Endothelial cell of umbilical vein (primary cell): ENCODE measurements around the gene CACNA2D3. TPM values are rescaled to one million over a fixed set of nuclear protein-coding genes. Genes with fewer than 3 reads are reported as not detected.
"Not testable (repeated sequence)": the region's sequence is repeated elsewhere in the genome, so short reads cannot be mapped to it uniquely, and the experiment has no call there.

Source experiments
- BruUV-seq: library from RNA; stranded (reverse); fragments of 400-500 nt; replicated peaks from 2 replicates; lab custom pipeline; 2021; lab: Mats Ljungman, UMichigan
- CTCF ChIA-PET: fragments of 300-600, 350-600 bp; sonication (Branson Sonifier 250); formaldehyde crosslinking; loops from one replicate; lab custom pipeline; 2021; ENCODE audit warnings: antibody characterized with exemption, inconsistent platforms; lab: Charles Lee
- POLR2A ChIA-PET: fragments of 300-600, 350-600 bp; sonication (Branson Sonifier 250); formaldehyde crosslinking; loops from one replicate; lab custom pipeline; 2021; ENCODE audit warnings: antibody characterized with exemption, inconsistent platforms; lab: Charles Lee
- DNase-seq: peaks from one replicate; pipeline ENCODE4 v3.0.0-alpha.2; 2011; ENCODE audit warnings: low read depth, low spot score
- FAIRE-seq: peaks from 2 replicates; lab custom pipeline; 2011; peaks lifted over from hg19 to GRCh38; lab: Jason Lieb, UNC
- H2AFZ ChIP-seq: 2 replicates; pipeline ENCODE4 v1.6.0; 2012; ENCODE audit warnings: low read depth, low read length, control low read depth, inconsistent platforms
- H3K27ac ChIP-seq: 2 replicates; pipeline ENCODE4 v1.5.1; 2011; ENCODE audit warnings: low read depth, mild to moderate bottlenecking, control low read depth, low read length, moderate library complexity; ENCODE audit not compliant: insufficient read depth
- H3K27me3 ChIP-seq, 2 experiments: 2 replicates each; pipeline versions ENCODE4 v1.6.0 to v1.6.1; 2011; ENCODE audit warnings: low read length in 2 of 2, mixed read lengths in 1 of 2; ENCODE audit not compliant: control insufficient read depth in 2 of 2, insufficient read depth in 2 of 2
- H3K36me3 ChIP-seq, 2 experiments: 2 replicates in 1 of 2; 3 replicates in 1 of 2; pipeline ENCODE4 v1.5.1; 2011; ENCODE audit warnings: low read length in 2 of 2, mild to moderate bottlenecking in 1 of 2, moderate library complexity in 1 of 2; ENCODE audit not compliant: control insufficient read depth in 2 of 2, insufficient read depth in 2 of 2; ENCODE audit errors: extremely low read depth in 1 of 2
- H3K4me1 ChIP-seq: 3 replicates; pipeline ENCODE4 v1.5.1; 2011; ENCODE audit warnings: mild to moderate bottlenecking, low read length; ENCODE audit not compliant: control insufficient read depth, insufficient read depth; ENCODE audit errors: extremely low read depth
- H3K4me2 ChIP-seq: 2 replicates; pipeline ENCODE4 v1.6.1; 2011; ENCODE audit warnings: low read length, control low read depth, mixed read lengths; ENCODE audit not compliant: insufficient read depth
- H3K4me3 ChIP-seq, 3 experiments: fragments of 200-600 bp in 1 of 3; sonication (generic), shearing (Covaris generic) in 1 of 3; replicated peaks in 1 of 3; 2 replicates each; pipeline ENCODE4 v1.5.1; 2011 to 2016; ENCODE audit warnings: control low read depth in 3 of 3, low read length in 3 of 3, mild to moderate bottlenecking in 2 of 3, inconsistent platforms in 1 of 3, low read depth in 1 of 3, moderate library complexity in 1 of 3; ENCODE audit not compliant: insufficient read depth in 1 of 3
- H3K79me2 ChIP-seq: 2 replicates; pipeline ENCODE4 v1.6.0; 2012; ENCODE audit warnings: low read length, inconsistent platforms; ENCODE audit not compliant: control insufficient read depth, insufficient read depth
- H3K9ac ChIP-seq: replicated peaks from 2 replicates; pipeline ENCODE3; 2011; ENCODE audit warnings: low read length, control low read depth; ENCODE audit not compliant: insufficient read depth; ENCODE audit errors: extremely low read depth
- H3K9me1 ChIP-seq: replicated peaks from 3 replicates; pipeline ENCODE4 v1.6.0; 2011; ENCODE audit warnings: mild to moderate bottlenecking, low read length; ENCODE audit not compliant: control insufficient read depth, insufficient read depth; ENCODE audit errors: extremely low read depth
- H3K9me3 ChIP-seq: replicated peaks from 2 replicates; pipeline ENCODE4 v1.5.1; 2012; ENCODE audit warnings: low read length, inconsistent platforms; ENCODE audit not compliant: control insufficient read depth, insufficient read depth
- H4K20me1 ChIP-seq: replicated peaks from 2 replicates; pipeline ENCODE3; 2011; ENCODE audit warnings: mild to moderate bottlenecking, low read length; ENCODE audit not compliant: control insufficient read depth, insufficient read depth; ENCODE audit errors: extremely low read depth
- CTCF ChIP-seq, 2 donors: IDR thresholded peaks; 1 replicate in 1 of 2; 2 replicates in 1 of 2; pipeline ENCODE4 v1.5.1; 2011; ENCODE audit warnings: low read length in 2 of 2, mild to moderate bottlenecking in 2 of 2, moderate library complexity in 2 of 2, control low read depth in 1 of 2, inconsistent platforms in 1 of 2, low read depth in 1 of 2; ENCODE audit not compliant: insufficient read depth in 1 of 2; ENCODE audit errors: extremely low read depth in 1 of 2
- EZH2 ChIP-seq: IDR thresholded peaks from 2 replicates; pipeline ENCODE4 v1.6.1; 2012; ENCODE audit warnings: borderline replicate concordance, low read depth, mild to moderate bottlenecking, moderate library complexity, low read length, inconsistent platforms; ENCODE audit not compliant: severe bottlenecking
- FOS ChIP-seq: IDR thresholded peaks from 2 replicates; pipeline ENCODE4 v1.6.1; 2011; ENCODE audit warnings: mild to moderate bottlenecking, low read length, moderate library complexity, borderline replicate concordance; ENCODE audit not compliant: insufficient read depth
- GATA2 ChIP-seq: IDR thresholded peaks from 2 replicates; pipeline ENCODE4 v1.7.0; 2011; ENCODE audit warnings: low read depth, mild to moderate bottlenecking, moderate library complexity, mixed read lengths, low read length; ENCODE audit not compliant: insufficient read length, insufficient read depth
- JUN ChIP-seq: IDR thresholded peaks from 2 replicates; pipeline ENCODE4 v1.6.1; 2011; ENCODE audit warnings: borderline replicate concordance, low read depth; ENCODE audit not compliant: insufficient read length, insufficient read depth
- MYC ChIP-seq: IDR thresholded peaks from one replicate; pipeline ENCODE4 v1.6.1; 2011; ENCODE audit warnings: mild to moderate bottlenecking, low read depth, low read length
- POLR2A ChIP-seq: IDR thresholded peaks from 2 replicates; pipeline ENCODE4 v1.6.1; 2012; ENCODE audit warnings: low read depth, mild to moderate bottlenecking, control low read depth, low read length
- POLR2AphosphoS5 ChIP-seq: IDR thresholded peaks from 2 replicates; pipeline ENCODE4 v1.6.1; 2012; ENCODE audit warnings: low read depth, mild to moderate bottlenecking, control low read depth, low read length, moderate library complexity; ENCODE audit not compliant: insufficient read depth
- dilution Hi-C: fragments of 300-500 bp; cut with MboI; formaldehyde crosslinking; loops from one replicate; pipeline ENCODE4 v1.15.0; 2019; ENCODE audit warnings: low sequenced_read_pairs; ENCODE audit not compliant: extremely low pct_ligation_motif_present
- intact Hi-C: fragments of 100-400 bp; cut with micrococcal nuclease; formaldehyde crosslinking; loops from one replicate; pipeline ENCODE4 v1.10.0; 2022
- polyA plus RNA-seq, 4 experiments: library from polyadenylated mRNA; depleted of rRNA in 3 of 4; stranded (reverse) in 3 of 4; unstranded in 1 of 4; fragments of >200 nt; gene quantifications; 2 replicates each; pipeline versions ENCODE4 v1.2.1 to v1.2.3, GENCODE V29; 2011 to 2012; ENCODE audit warnings: missing spikeins in 1 of 4
- total RNA-seq: library from RNA; stranded (reverse); gene quantifications from 2 replicates; pipeline ENCODE4 v1.2.3, GENCODE V29; 2021
- TF ChIP-seq, protein P1 (sequence below): IDR thresholded peaks from 2 replicates; pipeline ENCODE4 v1.6.1; 2011; ENCODE audit not compliant: insufficient read depth, insufficient read length

CACNA2D3 gene
- total and polyA plus RNA-seq, 2 donors (not counting 3 experiments of a cell fraction or from before 2014, with no cell fraction given) = not detected

GRCh38 chr3:54099381-54099780 is 23.0 kb upstream of the CACNA2D3 start:
- FAIRE-seq = no peak
- DNase-seq = no peak
- H3K79me2 ChIP-seq = no peaks in the 10 kb centered on the region
- no peaks in the 10 kb centered on the region for H4K20me1 ChIP-seq
- dilution Hi-C loops = no loop called here
- no peaks in the 10 kb centered on the region for H3K27me3 ChIP-seq
- ChIA-PET CTCF (no interaction called here), POLR2A (no interaction called here)
- H3K4me1 ChIP-seq = no peaks in the 10 kb centered on the region
- TF ChIP-seq MYC = no peak
- H2AFZ ChIP-seq = no peak overlapping the region
- intact Hi-C loops = no loop called here
- no peak overlapping the region for H3K9ac ChIP-seq
- H3K9me1 ChIP-seq = no peaks in the 10 kb centered on the region
- H3K27ac ChIP-seq = no peak overlapping the region
- BruUV-seq = no TSS peak
- no peaks in the 10 kb centered on the region for H3K36me3 ChIP-seq
- no peak overlapping the region for H3K4me3 ChIP-seq
- no peak overlapping the region for H3K4me2 ChIP-seq
- H3K9me3 ChIP-seq = no peaks in the 10 kb centered on the region

DNA sequence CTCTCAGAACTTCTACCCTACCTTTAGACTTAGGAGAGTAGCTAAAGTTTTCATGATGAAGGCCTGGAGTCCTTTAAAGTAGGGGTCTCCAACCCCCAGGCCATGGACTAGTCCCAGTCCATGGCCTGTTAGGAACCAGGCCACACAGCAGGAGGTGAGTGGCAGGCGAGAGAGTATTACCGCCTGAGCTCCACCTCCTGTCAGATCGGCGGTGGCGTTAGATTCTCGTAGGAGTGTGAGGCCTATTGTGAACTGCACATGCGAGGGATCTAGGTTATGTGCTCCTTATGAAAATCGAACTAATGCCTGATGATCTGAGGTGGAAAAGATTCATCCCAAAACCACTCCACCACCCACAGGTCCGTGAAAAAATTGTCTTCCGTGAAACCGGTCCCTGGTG is 18.3 kb upstream of the CACNA2D3 start:
- FAIRE-seq (no peak), DNase-seq (no peak)
- Histone ChIP-seq H3K9ac (no peak overlapping the region), H4K20me1 (no peaks in the 10 kb centered on the region), H3K4me2 (no peak overlapping the region), H3K27me3 (no peaks in the 10 kb centered on the region), H3K9me3 (no peaks in the 10 kb centered on the region), H3K36me3 (no peaks in the 10 kb centered on the region), H3K4me1 (no peaks in the 10 kb centered on the region), H3K9me1 (no peaks in the 10 kb centered on the region), H2AFZ (no peak overlapping the region), H3K4me3 (no peak overlapping the region), H3K27ac (no peak overlapping the region), H3K79me2 (no peaks in the 10 kb centered on the region)
- POLR2A ChIA-PET = no interaction called here
- no TSS peak for BruUV-seq
- intact Hi-C loops = no loop called here
- TF ChIP-seq GATA2 (no peak), JUN (no peak), POLR2AphosphoS5 (no peak), POLR2A (no peak), EZH2 (no peak), FOS (no peak), CTCF (IDR thresholded peaks at IDR 0.05; ENCODE audit: extremely low read depth in 1 of 2, insufficient read depth in 1 of 2, low read depth in 1 of 2, low read length in 2 of 2) (no peak), MYC (no peak)
- TF ChIP-seq, protein P1, sequence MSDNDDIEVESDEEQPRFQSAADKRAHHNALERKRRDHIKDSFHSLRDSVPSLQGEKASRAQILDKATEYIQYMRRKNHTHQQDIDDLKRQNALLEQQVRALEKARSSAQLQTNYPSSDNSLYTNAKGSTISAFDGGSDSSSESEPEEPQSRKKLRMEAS = no peak
- dilution Hi-C loops = no loop called here
- CTCF ChIA-PET = no interaction called here

DNA sequence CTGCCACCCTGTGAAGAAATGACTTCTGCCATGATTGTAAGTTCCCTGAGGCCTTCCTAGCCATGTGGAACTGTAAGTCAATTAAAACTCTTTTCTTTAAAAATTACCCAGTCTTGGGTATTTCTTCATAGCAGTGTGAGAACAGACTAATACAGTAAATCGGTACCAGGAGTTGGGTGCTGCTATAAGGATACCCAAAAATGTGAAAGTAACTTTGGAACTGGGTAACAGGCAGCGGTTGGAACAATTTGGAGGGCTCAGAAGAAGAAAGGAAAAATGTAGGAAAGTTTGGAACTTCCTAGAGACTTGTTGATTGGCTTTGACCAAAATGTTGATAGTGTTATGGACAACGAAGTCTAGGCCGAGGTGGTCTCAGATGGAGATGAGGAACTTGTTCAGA is 6.2 kb upstream of the CACNA2D3 start:
- CTCF ChIA-PET, H3K36me3 ChIP-seq, H3K4me1 ChIP-seq, H3K4me2 ChIP-seq, H4K20me1 ChIP-seq, H3K9me3 ChIP-seq, dilution Hi-C loops, H3K9ac ChIP-seq, H3K9me1 ChIP-seq, H3K4me3 ChIP-seq, H3K79me2 ChIP-seq, POLR2A ChIA-PET, H3K27ac ChIP-seq, BruUV-seq, H2AFZ ChIP-seq, FAIRE-seq, DNase-seq, intact Hi-C loops: not testable (repeated sequence)
- peaks cover 12% of the 10 kb centered on the region in 2 experiments for H3K27me3 ChIP-seq
